HG03095 (cell line): ENCODE results near the gene PGPEP1.
"Not testable (repeated sequence)": the region's sequence is repeated elsewhere in the genome, so short reads cannot be mapped to it uniquely, and the experiment has no call there.

Experiments used
- ATAC-seq: cut with Tn5 transposase; IDR thresholded peaks from one replicate; pipeline ENCODE4 v1.9.1; 2021; ENCODE audit warnings: moderate library complexity; ENCODE audit not compliant: unreplicated experiment

PGPEP1 gene

GRCh38 chr19:18389726-18390064, 49.3 kb downstream of the PGPEP1 start:
- ATAC-seq, result no peak

GRCh38 chr19:18390065-18390907, 49.9 kb downstream of the PGPEP1 start:
- no peak for ATAC-seq

GRCh38 chr19:18391509-18392075, 51.2 kb downstream of the PGPEP1 start:
- ATAC-seq, result no peak

- ATAC-seq, result no peak
Measured at GRCh38 chr19:18392417-18392816, 52.0 kb downstream of the PGPEP1 start.

- ATAC-seq, result no peak
Measured at GRCh38 chr19:18392926-18393325, 52.5 kb downstream of the PGPEP1 start.

- ATAC-seq, result no peak
Measured at GRCh38 chr19:18393836-18394235, 53.4 kb downstream of the PGPEP1 start.

- no peak for ATAC-seq
Measured at GRCh38 chr19:18396471-18397241, 56.3 kb downstream of the PGPEP1 start.

GRCh38 chr19:18397242-18398202, 57.1 kb downstream of the PGPEP1 start, which contains the start of gene LRRC25:
Gene LRRC25 (minus strand): TSS chr19:18397622. CDS start chr19:18396963, 659 bp downstream.
- no peak for ATAC-seq

GRCh38 chr19:18399008-18399407, 58.6 kb downstream of the PGPEP1 start:
- no peak for ATAC-seq

GRCh38 chr19:18401580-18402112, 61.2 kb downstream of the PGPEP1 start:
- ATAC-seq, result no peak

- not testable (repeated sequence) for ATAC-seq
Measured at GRCh38 chr19:18402455-18403248, 62.3 kb downstream of the PGPEP1 start.

GRCh38 chr19:18405754-18406153, 65.4 kb downstream of the PGPEP1 start:
- ATAC-seq, result not testable (repeated sequence)

GRCh38 chr19:18406749-18407148, 66.4 kb downstream of the PGPEP1 start:
- ATAC-seq, result no peak

GRCh38 chr19:18408053-18408476, 67.7 kb downstream of the PGPEP1 start:
- no peak for ATAC-seq

GRCh38 chr19:18412610-18413239, 72.3 kb downstream of the PGPEP1 start:
- no peak for ATAC-seq

GRCh38 chr19:18414504-18415177, 74.2 kb downstream of the PGPEP1 start:
- no peak for ATAC-seq

GRCh38 chr19:18415178-18415867, 74.9 kb downstream of the PGPEP1 start:
- no peak for ATAC-seq

GRCh38 chr19:18416778-18417249, 76.4 kb downstream of the PGPEP1 start:
- ATAC-seq, result no peak
